Astrocyte of the cerebellum (primary cell): ENCODE measurements around the gene SIM2.

Experiments used
- DNase-seq: peaks from one replicate; pipeline ENCODE4 v3.0.0-alpha.2; 2011; ENCODE audit warnings: low read depth
- H3K4me3 ChIP-seq: 2 replicates; pipeline ENCODE4 v1.5.1; 2011; ENCODE audit warnings: mild to moderate bottlenecking, low read depth, low read length, moderate library complexity
- CTCF ChIP-seq: IDR thresholded peaks from 2 replicates; pipeline ENCODE4 v1.5.1; 2012; ENCODE audit warnings: low read length, low read depth, moderate library complexity, mild to moderate bottlenecking; ENCODE audit errors: missing control alignments
- in situ Hi-C: cut with HindIII; loops from 2 replicates; pipeline ENCODE4 v1.10.0; 2017; ENCODE audit warnings: low sequenced_read_pairs

The SIM2 gene

DNA sequence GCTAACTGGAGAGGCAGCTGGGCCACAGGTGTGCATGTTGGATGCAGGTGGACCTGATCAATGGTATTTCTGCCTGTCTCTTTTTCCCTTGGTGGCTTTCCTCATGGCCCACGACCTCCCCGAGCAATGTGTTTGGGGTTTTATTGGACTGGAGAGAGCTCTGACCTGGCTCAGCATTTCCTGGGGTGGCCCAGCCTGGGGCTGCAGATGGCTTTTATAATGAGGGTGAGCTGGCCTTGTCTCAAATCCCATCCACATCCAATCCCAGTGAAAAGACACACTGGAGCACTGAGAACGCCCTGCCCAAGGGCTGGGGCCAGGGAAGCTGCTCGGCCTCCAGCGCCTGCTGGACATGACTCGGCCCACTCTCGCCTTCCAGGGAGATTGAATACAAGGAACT, 44.1 kb downstream of the SIM2 start:
- in situ Hi-C loops: no loop called here
- H3K4me3 ChIP-seq: no peak overlapping the region
- TF ChIP-seq CTCF: no peak
- DNase-seq: no peak

DNA sequence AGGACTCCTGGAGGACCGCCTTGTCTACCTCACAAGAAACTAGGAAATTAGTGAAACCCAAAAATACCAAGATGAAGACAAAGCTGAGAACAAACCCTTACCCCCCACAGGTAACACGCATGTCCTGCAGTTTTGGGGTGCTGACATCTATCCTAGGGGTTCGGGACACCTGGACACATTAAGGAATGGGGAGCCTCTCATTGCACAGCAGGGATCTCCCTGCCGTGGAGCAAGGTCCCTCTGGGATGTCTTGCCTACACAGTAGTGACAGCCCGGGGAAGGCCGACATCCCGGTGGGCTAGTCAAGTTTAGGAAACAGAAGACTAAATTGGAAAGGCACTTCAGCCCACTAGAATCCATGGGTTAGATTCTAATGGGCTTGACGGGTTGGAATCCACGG, 44.5 kb downstream of the SIM2 start:
- no peak overlapping the region for H3K4me3 ChIP-seq
- no peak for DNase-seq
- TF ChIP-seq CTCF: no peak
- in situ Hi-C loops: no loop called here

GRCh38 chr21:36744190-36744559, 45.3 kb downstream of the SIM2 start:
- TF ChIP-seq CTCF: no peak
- DNase-seq: no peak
- no peak overlapping the region for H3K4me3 ChIP-seq
- in situ Hi-C loops: no loop called here

GRCh38 chr21:36744560-36745231, 45.8 kb downstream of the SIM2 start:
- in situ Hi-C loops: no loop called here
- H3K4me3 ChIP-seq: no peak overlapping the region
- DNase-seq: no peak
- TF ChIP-seq CTCF: no peak

GRCh38 chr21:36745459-36745858, 46.5 kb downstream of the SIM2 start:
- no peak overlapping the region for H3K4me3 ChIP-seq
- no peak for TF ChIP-seq CTCF
- no peak for DNase-seq
- in situ Hi-C loops: no loop called here

DNA sequence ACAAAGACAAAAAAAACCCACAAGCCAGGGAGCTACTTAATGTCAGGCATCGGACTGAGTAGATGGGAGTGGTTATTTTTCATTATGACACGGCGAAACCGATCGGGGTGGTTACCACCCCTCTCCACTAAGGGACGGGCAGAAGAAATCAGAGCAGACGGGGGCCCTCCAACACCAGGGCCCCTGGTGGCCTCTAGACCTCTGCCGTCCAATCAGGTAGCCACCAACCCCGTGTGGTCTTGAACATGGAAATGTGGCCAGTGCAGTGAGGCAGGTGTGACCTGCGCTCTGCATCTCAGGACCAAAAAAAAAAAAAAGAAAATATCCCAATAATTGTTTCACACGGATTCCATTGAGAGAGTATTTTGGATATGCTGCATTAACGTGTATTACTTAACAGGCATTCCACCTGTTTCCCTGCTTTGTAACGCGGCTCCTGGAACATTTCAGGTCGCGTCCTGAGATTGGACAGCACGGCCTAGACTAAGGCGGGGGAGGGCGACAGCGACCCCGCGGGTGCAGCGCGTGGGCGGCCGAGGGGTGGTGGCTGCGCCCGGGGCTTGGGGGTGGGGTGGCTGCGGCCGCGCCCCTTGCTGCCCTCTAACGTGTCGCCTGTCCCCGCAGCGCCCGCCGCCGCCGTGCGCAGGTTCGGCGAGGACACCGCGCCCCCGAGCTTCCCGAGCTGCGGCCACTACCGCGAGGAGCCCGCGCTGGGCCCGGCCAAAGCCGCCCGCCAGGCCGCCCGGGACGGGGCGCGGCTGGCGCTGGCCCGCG, 48.3 kb downstream of the SIM2 start:
- H3K4me3 ChIP-seq: peak overlapping the region; percentile 29
- in situ Hi-C loops: no loop called here
- no peak for TF ChIP-seq CTCF

More for the DNA sequence above, 48.3 kb downstream of the SIM2 start:
- DNase-seq: no peak
